Measurements from ENCODE around the gene CLEC7A. TPM values are rescaled to one million over a fixed set of nuclear protein-coding genes. Genes with fewer than 3 reads are reported as not detected.

Gene CLEC7A
- total and polyA plus RNA-seq, 10 donors: 7.7 to 111 (median 45.7) TPM

DNA sequence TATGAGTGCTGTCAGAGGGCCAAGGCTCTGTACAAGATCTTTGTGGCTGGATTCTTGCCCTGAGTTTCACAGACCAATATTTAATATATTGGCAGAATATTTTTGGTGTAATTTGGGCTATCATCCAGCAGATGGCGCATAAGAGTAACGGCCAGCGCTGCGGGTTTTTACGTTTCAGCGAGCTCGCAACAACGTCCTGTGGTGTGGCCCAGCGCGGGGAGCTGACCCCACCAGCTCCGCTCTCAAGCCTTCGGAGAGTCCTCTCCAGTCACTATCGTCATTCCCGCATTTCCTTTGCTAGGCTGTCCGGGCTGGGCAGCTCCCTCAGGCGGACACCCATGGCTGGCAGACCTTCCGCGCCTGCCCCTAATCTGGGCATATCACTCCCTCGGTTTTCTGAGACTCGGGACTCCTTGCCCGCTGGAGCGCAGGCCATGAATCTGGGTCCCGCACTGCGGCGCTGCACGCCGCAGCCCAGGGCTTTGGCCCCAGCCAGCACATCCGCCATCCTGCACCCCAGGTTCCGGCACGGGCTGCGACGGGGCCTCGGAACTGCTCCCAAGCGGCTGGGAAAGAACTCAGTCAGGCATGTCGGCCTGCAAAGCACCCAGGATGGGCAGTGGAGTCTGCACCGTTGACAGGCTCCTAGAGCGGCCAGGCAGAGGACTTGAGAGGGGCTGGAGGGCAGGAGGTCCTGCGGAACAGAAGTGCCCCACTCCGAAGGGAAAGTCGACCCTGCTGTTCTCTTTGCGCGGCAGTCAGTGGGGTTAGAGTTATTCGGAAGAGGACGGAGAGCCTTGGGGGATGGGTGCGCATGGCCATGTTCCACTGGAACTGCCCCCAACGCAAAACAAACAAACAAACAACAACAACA, 23.5 kb upstream of the CLEC7A start:
- Histone ChIP-seq H3K36me3 (no peaks in the 10 kb centered on the region), H3K27me3 (replicated peaks in 1 of 7) (peaks cover 0 to 19% (median 0%) of the 10 kb centered on the region in 7 donors), H3K4me3 (peak overlapping the region; percentile 48 to 70 (median 64)), H3K4me1 (peaks cover 4 to 23% (median 16%) of the 10 kb centered on the region in 6 donors), H3K27ac (peak overlapping the region; percentile 24 to 86 (median 71)), H3K9me3 (no peaks in the 10 kb centered on the region)
- TF ChIP-seq, protein P1, sequence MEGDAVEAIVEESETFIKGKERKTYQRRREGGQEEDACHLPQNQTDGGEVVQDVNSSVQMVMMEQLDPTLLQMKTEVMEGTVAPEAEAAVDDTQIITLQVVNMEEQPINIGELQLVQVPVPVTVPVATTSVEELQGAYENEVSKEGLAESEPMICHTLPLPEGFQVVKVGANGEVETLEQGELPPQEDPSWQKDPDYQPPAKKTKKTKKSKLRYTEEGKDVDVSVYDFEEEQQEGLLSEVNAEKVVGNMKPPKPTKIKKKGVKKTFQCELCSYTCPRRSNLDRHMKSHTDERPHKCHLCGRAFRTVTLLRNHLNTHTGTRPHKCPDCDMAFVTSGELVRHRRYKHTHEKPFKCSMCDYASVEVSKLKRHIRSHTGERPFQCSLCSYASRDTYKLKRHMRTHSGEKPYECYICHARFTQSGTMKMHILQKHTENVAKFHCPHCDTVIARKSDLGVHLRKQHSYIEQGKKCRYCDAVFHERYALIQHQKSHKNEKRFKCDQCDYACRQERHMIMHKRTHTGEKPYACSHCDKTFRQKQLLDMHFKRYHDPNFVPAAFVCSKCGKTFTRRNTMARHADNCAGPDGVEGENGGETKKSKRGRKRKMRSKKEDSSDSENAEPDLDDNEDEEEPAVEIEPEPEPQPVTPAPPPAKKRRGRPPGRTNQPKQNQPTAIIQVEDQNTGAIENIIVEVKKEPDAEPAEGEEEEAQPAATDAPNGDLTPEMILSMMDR (IDR thresholded peaks at IDR 0.05 in 8 of 11, conservative IDR thresholded peaks at IDR 0.05 in 3 of 11): peak; percentile 44 to 86 (median 78)
- TF ChIP-seq POLR2A (IDR thresholded peaks at IDR 0.05) (no peak), POLR2AphosphoS5 (IDR thresholded peaks at IDR 0.05) (peak; percentile 45 to 67 (median 65))
- WGBS, 5 donors: 1 to 3% (median 3%) methylated on average over 28 to 46 of the region's 46 CpGs
- peak; percentile 91 for DNase-seq
- intact Hi-C loops (cut with DNase I; ENCODE audit: low total_unique reads): loop anchor here (2.0 kb wide), 1 partner anchor 37 kb away; no protein-coding TSS in a partner anchor

DNA sequence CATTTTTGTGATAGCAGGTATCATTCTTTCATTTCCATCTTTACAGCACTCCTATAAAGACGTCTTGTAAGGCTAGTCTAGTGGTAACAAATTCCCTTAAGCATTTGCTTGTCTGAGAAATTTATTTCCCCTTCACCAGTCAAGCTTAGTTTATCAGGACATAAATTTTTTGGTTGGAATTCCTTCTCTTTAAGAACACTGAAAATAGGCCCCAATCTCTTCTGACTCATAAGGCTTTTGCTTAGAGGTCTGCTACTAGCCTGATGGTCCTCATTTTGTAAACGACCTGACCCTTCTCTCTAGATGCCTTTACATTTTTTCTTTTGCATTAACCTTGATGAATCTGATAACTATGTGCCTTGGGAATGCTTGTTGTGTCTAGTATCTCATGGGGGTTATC, 21.6 kb upstream of the CLEC7A start:
- intact Hi-C loops (cut with DNase I; ENCODE audit: low total_unique reads): loop anchor here (2.0 kb wide), 1 partner anchor 39 kb away; no protein-coding TSS in a partner anchor
- TF ChIP-seq POLR2A (IDR thresholded peaks at IDR 0.05): no peak
- no peak for TF ChIP-seq POLR2AphosphoS5 (IDR thresholded peaks at IDR 0.05)
- TF ChIP-seq, protein P1 (IDR thresholded peaks at IDR 0.05 in 8 of 11, conservative IDR thresholded peaks at IDR 0.05 in 3 of 11): no peak
- 65 to 90% (median 79%) methylated on average over 2 of the region's 2 CpGs for WGBS, 5 donors

GRCh38 chr12:10147714-10148403, 17.9 kb upstream of the CLEC7A start:
- DNase-seq: no peak
- peaks cover 0 to 4% (median 0%) of the 10 kb centered on the region in 8 donors for H3K9me3 ChIP-seq
- peaks cover under 1 to 4% (median 3%) of the 10 kb centered on the region in 6 donors for H3K4me1 ChIP-seq
- intact Hi-C loops (cut with DNase I; ENCODE audit: low total_unique reads): no loop called here
- no peak overlapping the region for H3K4me3 ChIP-seq
- 74 to 86% (median 77%) methylated on average over 5 of the region's 5 CpGs for WGBS, 5 donors
- TF ChIP-seq POLR2AphosphoS5 (IDR thresholded peaks at IDR 0.05) (no peak), POLR2A (IDR thresholded peaks at IDR 0.05) (no peak)
- TF ChIP-seq, protein P1 (IDR thresholded peaks at IDR 0.05 in 8 of 11, conservative IDR thresholded peaks at IDR 0.05 in 3 of 11): no peak
- no peaks in the 10 kb centered on the region for H3K36me3 ChIP-seq
- peaks cover 0 to 4% (median 0%) of the 10 kb centered on the region in 7 donors for H3K27me3 ChIP-seq (replicated peaks in 1 of 7)
- H3K27ac ChIP-seq: no peak overlapping the region

More for the DNA sequence above, 21.6 kb upstream of the CLEC7A start:
- no peak overlapping the region for H3K4me3 ChIP-seq
- DNase-seq: no peak
- peaks cover 0 to 4% (median 0%) of the 10 kb centered on the region in 8 donors for H3K9me3 ChIP-seq
- H3K36me3 ChIP-seq: no peaks in the 10 kb centered on the region
- peaks cover 4 to 19% (median 16%) of the 10 kb centered on the region in 6 donors for H3K4me1 ChIP-seq
- peaks cover 0 to 19% (median 0%) of the 10 kb centered on the region in 7 donors for H3K27me3 ChIP-seq (replicated peaks in 1 of 7)
- H3K27ac ChIP-seq: no peak overlapping the region

Data from spleen (tissue), 11 donors.